Effector memory CD4-positive, alpha-beta T cell (primary cell): Measurements from ENCODE around the gene RPP14.
"Not testable (repeated sequence)": the region's sequence is repeated elsewhere in the genome, so short reads cannot be mapped to it uniquely, and the experiment has no call there.

Source experiments
- DNase-seq, 3 donors: peaks; one replicate each; pipeline ENCODE4 v3.0.0-alpha.2; 2020
- H3K27ac ChIP-seq: 2 replicates; pipeline ENCODE4 v1.7.0; 2013; ENCODE audit warnings: mild to moderate bottlenecking, low read length, moderate library complexity; ENCODE audit not compliant: insufficient read depth, poor library complexity, severe bottlenecking
- H3K27me3 ChIP-seq: replicated peaks from 2 replicates; pipeline ENCODE4 v1.7.0; 2013; ENCODE audit warnings: mild to moderate bottlenecking, low read length; ENCODE audit not compliant: insufficient read depth, control insufficient read depth, poor library complexity, severe bottlenecking
- H3K36me3 ChIP-seq: 2 replicates; pipeline ENCODE4 v1.7.0; 2013; ENCODE audit warnings: mild to moderate bottlenecking, low read length, moderate library complexity; ENCODE audit not compliant: control insufficient read depth, insufficient read depth
- H3K4me1 ChIP-seq: 2 replicates; pipeline ENCODE4 v1.7.0; 2013; ENCODE audit warnings: low read length, mild to moderate bottlenecking; ENCODE audit not compliant: control insufficient read depth, insufficient read depth, poor library complexity, severe bottlenecking
- H3K4me3 ChIP-seq: 2 replicates; pipeline ENCODE4 v1.7.0; 2013; ENCODE audit warnings: low read length, low read depth, mild to moderate bottlenecking; ENCODE audit not compliant: insufficient read depth, poor library complexity, severe bottlenecking
- H3K9me3 ChIP-seq: 2 replicates; pipeline ENCODE4 v1.7.0; 2013; ENCODE audit warnings: mild to moderate bottlenecking, low read length, moderate library complexity; ENCODE audit not compliant: control insufficient read depth

RPP14 gene

DNA sequence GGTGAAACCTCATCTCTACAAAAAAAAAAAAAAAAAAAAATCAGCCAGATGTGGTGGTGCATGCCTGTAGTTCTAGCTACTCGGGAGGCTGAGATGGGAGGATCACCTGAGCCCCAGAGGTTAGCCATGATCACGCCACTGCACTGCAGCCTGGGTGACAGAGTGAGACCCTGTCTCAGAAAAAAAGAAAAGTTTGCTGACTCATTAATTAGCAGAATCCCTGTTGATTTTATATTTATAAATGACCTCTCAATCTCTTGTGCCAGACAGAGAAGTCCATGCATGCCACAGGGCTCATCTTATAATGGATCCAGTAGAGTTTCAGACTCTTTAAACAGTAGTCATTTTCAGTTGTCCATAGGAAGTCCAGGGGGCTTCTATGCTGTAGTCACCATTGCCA, 35.6 kb upstream of the RPP14 start:
- Histone ChIP-seq H3K4me3 (no peak overlapping the region), H3K36me3 (peaks cover 4% of the 10 kb centered on the region), H3K4me1 (no peaks in the 10 kb centered on the region), H3K27ac (no peak overlapping the region), H3K27me3 (no peaks in the 10 kb centered on the region), H3K9me3 (no peaks in the 10 kb centered on the region)
- no peak for DNase-seq

DNA sequence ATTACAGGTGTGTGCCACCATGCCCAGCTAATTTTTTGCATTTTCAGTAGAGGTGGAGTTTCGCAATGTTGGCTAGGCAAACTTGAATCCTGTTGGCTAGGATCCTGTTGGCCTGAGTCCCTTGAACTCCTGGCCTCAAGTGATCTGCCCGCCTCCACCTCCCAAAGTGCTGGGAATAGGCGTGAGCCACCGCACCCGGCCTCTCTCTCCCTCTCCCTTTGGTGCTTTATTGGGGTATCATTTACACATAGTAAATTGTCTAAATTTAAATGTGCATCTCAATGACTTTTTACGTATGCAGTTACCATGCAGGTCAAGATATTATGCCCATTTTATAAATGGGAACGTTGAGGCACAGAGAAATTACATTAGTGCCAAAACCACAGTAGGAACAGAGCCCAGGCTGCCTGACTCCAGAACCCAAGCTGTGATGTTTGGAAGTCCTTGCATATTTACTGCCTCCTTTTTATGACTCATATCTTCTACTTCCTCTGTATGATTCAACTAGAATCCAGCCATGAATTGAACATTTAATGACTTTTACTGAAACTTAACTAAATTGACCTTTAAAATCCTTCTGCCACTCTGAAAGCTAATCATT, 34.0 kb upstream of the RPP14 start:
- Histone ChIP-seq H3K9me3 (no peaks in the 10 kb centered on the region), H3K4me1 (no peaks in the 10 kb centered on the region), H3K4me3 (no peak overlapping the region), H3K27me3 (no peaks in the 10 kb centered on the region), H3K36me3 (peaks cover 4% of the 10 kb centered on the region), H3K27ac (no peak overlapping the region)
- DNase-seq = no peak

DNA sequence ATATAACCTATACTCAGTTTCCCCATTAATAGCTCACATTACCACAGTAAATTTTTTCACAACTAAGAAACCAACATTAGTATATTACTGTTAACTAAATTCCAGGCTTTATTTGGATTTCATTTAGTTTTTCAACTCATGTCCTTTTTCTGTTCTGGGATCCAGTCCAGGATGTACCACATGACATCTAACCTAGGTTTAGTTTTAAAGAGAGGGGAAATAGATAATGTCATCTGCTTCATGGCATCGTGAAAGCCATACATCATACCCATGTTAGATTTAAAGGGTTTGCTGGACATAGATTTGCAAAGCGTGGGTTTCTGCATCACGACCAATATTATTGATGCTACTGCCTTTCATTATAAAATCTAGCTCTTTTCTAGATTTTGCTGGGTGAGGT, 33.2 kb upstream of the RPP14 start:
- DNase-seq = no peak
- Histone ChIP-seq H3K27ac (no peak overlapping the region), H3K36me3 (peaks cover 4% of the 10 kb centered on the region), H3K4me1 (no peaks in the 10 kb centered on the region), H3K9me3 (no peaks in the 10 kb centered on the region), H3K27me3 (no peaks in the 10 kb centered on the region), H3K4me3 (no peak overlapping the region)

DNA sequence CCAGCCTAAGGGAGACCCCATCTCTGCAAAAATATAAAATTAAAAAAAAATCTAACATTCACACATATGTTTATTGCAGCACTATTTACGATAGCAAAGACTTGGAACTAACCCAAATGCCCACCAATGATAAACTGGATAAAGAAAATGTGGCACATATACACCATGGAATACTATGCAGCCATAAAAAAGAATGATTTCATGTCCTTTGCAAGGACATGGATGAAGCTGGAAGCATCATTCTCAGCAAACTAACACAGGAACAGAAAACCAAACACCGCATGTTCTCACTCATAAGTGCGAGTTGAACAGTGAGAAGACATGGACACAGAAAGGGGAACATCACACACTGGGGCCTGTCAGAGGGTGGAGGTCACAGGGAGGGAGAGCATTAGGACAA, 32.7 kb upstream of the RPP14 start:
- not testable (repeated sequence) for H3K36me3 ChIP-seq, H3K4me1 ChIP-seq, DNase-seq, H3K27ac ChIP-seq, H3K9me3 ChIP-seq, H3K27me3 ChIP-seq, H3K4me3 ChIP-seq

DNA sequence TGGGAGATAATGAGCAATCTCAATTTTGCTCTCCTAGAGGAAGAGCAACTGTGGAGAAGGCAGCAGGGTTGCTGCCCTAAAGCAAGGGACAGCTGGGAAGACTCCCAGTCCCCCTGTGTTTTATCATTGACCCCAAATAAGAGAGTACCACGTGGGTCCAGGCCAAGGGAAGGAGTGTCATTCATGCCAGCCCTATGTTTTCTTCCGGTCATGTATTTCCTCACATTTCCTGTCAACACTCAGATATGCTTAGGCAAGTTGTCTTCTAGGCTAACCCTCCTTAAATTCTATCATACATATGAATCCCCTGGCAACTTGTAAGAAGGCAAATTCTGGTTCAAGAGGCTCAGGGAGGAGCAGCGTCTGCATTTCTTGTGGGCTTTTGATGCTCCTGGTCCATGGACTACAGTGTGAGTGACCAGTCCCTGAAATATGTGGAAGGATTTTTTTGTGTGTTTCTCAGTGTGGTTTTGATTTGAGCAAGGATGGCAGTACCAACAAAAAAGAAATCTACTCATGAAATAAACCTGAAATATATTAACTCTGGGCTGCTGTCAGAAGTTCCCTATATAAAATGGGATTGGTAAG, 31.9 kb upstream of the RPP14 start:
- no peak overlapping the region for H3K4me3 ChIP-seq
- no peaks in the 10 kb centered on the region for H3K27me3 ChIP-seq
- H3K9me3 ChIP-seq = no peaks in the 10 kb centered on the region
- no peaks in the 10 kb centered on the region for H3K4me1 ChIP-seq
- peaks cover 4% of the 10 kb centered on the region for H3K36me3 ChIP-seq
- H3K27ac ChIP-seq = no peak overlapping the region
- no peak for DNase-seq

DNA sequence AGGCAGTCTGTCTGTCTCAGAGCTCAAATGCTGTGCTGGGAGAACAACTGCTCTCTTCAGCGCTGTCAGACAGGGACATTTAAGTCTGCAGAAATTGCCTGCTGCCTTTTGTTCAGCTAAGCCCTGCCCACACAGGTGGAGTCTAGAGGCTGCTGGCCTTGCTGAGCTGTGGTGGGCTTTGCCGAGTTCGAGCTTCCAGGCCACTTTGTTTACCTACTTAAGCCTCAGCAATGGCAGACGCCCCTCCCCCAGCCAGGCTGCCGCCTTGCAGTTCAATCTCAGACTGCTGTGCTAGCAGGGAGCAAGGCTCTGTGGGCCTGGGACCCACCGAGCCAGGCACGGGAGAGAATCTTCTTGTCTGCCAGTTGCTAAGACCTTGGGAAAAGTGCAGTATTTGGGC, 25.0 kb upstream of the RPP14 start:
- H3K36me3 ChIP-seq = peaks cover 5% of the 10 kb centered on the region
- no peaks in the 10 kb centered on the region for H3K4me1 ChIP-seq
- no peak overlapping the region for H3K4me3 ChIP-seq
- H3K27me3 ChIP-seq = no peaks in the 10 kb centered on the region
- H3K27ac ChIP-seq = no peak overlapping the region
- no peak for DNase-seq
- no peaks in the 10 kb centered on the region for H3K9me3 ChIP-seq

DNA sequence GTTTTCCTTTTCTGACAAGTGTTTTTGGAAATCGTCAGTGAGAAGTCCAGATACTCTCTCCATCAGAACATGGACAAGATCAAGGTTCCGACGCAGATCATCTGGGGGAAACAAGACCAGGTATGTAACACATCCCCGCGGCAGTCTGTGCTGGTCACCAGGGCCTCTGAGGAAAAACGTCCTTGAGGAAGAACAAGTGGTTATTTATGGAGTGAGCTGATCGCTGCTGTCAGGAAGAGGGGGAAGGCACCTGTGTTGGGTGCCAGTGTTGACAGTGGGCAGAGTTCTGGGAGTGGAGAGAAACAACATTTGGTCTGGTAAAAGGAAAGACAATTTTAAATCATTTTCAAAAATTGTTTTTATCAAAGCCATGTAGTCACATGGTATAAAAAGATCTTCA, 20.7 kb upstream of the RPP14 start:
- DNase-seq = no peak
- no peaks in the 10 kb centered on the region for H3K9me3 ChIP-seq
- H3K36me3 ChIP-seq = peaks cover 9% of the 10 kb centered on the region
- H3K27ac ChIP-seq = no peak overlapping the region
- no peaks in the 10 kb centered on the region for H3K27me3 ChIP-seq
- no peaks in the 10 kb centered on the region for H3K4me1 ChIP-seq
- H3K4me3 ChIP-seq = no peak overlapping the region

DNA sequence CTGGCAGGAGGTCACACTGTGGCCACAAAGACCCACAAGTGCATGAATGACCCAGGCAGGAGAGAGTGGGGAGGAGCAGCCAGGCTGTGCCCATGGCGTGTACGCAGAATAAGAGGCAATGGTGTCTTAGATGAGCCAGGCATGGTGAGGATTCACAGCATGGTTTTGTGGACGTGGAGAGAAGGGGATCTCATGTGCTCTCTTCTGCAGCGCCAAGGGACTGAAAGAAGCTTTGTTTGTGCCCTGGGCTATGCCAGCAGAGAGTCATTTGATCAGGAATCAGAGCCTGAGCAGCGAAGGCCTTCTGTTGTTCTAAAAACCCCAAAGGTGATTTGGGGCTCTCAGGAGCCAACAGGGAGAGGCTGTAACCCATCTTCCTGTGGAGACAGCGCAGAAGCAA, 18.7 kb upstream of the RPP14 start:
- Histone ChIP-seq H3K27ac (no peak overlapping the region), H3K36me3 (peaks cover 9% of the 10 kb centered on the region), H3K9me3 (no peaks in the 10 kb centered on the region), H3K4me3 (no peak overlapping the region), H3K4me1 (no peaks in the 10 kb centered on the region), H3K27me3 (no peaks in the 10 kb centered on the region)
- DNase-seq = no peak

DNA sequence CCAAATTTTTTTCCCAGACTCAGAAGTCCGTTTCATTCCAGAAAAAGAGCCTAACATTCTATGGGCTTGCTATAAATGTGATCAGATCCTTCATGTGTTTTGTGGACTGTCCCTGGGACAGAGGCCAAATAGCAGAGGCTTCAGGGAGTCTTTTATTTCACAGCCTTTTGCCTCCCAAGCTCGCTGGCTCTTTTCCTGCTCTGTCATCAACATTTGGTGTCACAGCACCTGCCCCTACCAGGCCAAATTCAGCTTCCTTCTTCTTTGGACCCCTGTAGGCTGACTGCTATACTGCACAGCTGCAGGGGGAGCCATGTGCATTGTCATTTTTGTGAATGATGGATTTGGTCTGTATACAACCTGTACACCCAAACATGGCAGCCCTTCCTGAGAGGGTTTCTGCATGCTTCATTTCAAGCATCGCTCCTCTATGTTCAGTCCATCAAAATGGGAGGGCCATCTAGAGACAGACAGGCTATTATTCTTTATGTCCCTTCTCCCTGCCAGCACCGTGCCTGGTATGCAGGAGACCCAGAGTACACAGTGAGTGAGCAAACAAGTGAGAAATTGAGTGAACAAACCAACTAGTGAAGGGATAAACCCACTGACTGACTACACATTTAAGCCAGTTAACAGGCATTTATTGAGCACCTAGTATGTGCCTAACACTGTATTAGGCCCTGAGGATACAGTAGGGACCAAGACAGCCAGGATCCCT, 17.9 kb upstream of the RPP14 start:
- Histone ChIP-seq H3K36me3 (peaks cover 9% of the 10 kb centered on the region), H3K9me3 (no peaks in the 10 kb centered on the region), H3K27ac (no peak overlapping the region), H3K4me3 (no peak overlapping the region), H3K4me1 (no peaks in the 10 kb centered on the region), H3K27me3 (no peaks in the 10 kb centered on the region)
- no peak for DNase-seq

DNA sequence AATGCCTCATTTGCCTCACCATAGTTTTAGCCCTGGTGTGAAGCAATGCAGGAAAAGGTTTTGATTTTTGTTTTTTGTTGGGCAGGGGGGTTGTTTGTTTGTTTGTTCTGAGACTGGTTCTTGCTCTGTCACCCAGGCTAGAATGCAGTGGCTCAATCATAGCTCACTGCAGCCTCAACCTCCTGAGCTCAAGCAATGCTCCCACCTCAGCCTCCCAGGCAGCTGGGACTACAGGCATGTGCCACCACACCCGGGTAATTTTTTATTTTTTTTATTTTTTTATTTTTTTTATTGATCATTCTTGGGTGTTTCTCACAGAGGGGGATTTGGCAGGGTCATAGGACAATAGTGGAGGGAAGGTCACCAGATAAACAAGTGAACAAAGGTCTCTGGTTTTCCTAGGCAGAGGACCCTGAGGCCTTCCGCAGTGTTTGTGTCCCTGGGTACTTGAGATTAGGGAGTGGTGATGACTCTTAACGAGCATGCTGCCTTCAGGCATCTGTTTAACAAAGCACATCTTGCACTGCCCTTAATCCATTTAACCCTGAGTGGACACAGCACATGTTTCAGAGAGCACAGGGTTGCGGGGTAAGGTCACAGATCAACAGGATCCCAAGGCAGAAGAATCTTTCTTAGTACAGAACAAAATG, 17.0 kb upstream of the RPP14 start:
- H3K4me3 ChIP-seq, H3K27me3 ChIP-seq, DNase-seq, H3K9me3 ChIP-seq, H3K4me1 ChIP-seq, H3K27ac ChIP-seq: not testable (repeated sequence)
- peaks cover 11% of the 10 kb centered on the region for H3K36me3 ChIP-seq
